Smooth muscle cell (in vitro differentiated cells): ENCODE data around the gene KCNJ2. TPM values are rescaled to one million over a fixed set of nuclear protein-coding genes. Genes with fewer than 3 reads are reported as not detected.

Experiments
- DNase-seq: peaks from one replicate; lab custom pipeline; 2025; ENCODE audit not compliant: unreplicated experiment; lab: John Stamatoyannopoulos, UW
- H2AFZ ChIP-seq: fragments of 200-600 bp; sonication (generic); 2 replicates; pipeline ENCODE4 v1.6.0; 2016; ENCODE audit warnings: antibody characterized with exemption, low read depth, mild to moderate bottlenecking
- H3F3A ChIP-seq: fragments of 200-600 bp; sonication (generic); 2 replicates; pipeline ENCODE4 v1.6.0; 2017; ENCODE audit warnings: antibody characterized with exemption, low read depth
- H3K27ac ChIP-seq: fragments of 200-600 bp; sonication (generic); 2 replicates; pipeline ENCODE4 v1.5.1; 2016; ENCODE audit warnings: low read depth, mild to moderate bottlenecking
- H3K27me3 ChIP-seq: fragments of 200-600 bp; sonication (generic); 2 replicates; pipeline ENCODE4 v1.6.1; 2016; ENCODE audit warnings: low read depth, mild to moderate bottlenecking
- H3K36me3 ChIP-seq: fragments of 200-600 bp; sonication (generic); 2 replicates; pipeline ENCODE4 v1.5.1; 2016; ENCODE audit warnings: low read depth
- H3K4me1 ChIP-seq: fragments of 200-600 bp; sonication (generic); 2 replicates; pipeline ENCODE4 v1.5.1; 2016; ENCODE audit warnings: low read depth
- H3K4me2 ChIP-seq: fragments of 200-600 bp; sonication (generic); 2 replicates; pipeline ENCODE4 v1.6.0; 2016; ENCODE audit warnings: mild to moderate bottlenecking
- H3K4me3 ChIP-seq: fragments of 200-600 bp; sonication (generic); 2 replicates; pipeline ENCODE4 v1.5.1; 2016; ENCODE audit warnings: mild to moderate bottlenecking
- H3K79me2 ChIP-seq: fragments of 200-600 bp; sonication (generic); 2 replicates; pipeline ENCODE4 v1.6.0; 2016; ENCODE audit warnings: low read depth, mild to moderate bottlenecking
- H3K9ac ChIP-seq: fragments of 200-600 bp; sonication (generic); 2 replicates; pipeline ENCODE4 v1.6.0; 2016; ENCODE audit warnings: low read depth
- H3K9me3 ChIP-seq: fragments of 200-600 bp; sonication (generic); replicated peaks from 2 replicates; pipeline ENCODE4 v1.5.1; 2016; ENCODE audit warnings: low read depth
- H4K20me1 ChIP-seq: fragments of 200-600 bp; sonication (generic); 2 replicates; pipeline ENCODE4 v1.6.0; 2016; ENCODE audit warnings: low read depth
- WGBS: methylation state at CpG from one replicate; pipeline ENCODE4 v1.1.7; 2016; ENCODE audit warnings: low lambda C conversion rate; 5-methylcytosine and 5-hydroxymethylcytosine counted together
- polyA plus RNA-seq: library from polyadenylated mRNA; unstranded; fragments of >200 nt; fragmentation: Nextera tagmentation; extraction: Ambion mirVana; gene quantifications from 2 replicates; pipeline ENCODE4 v1.2.1, GENCODE V29; 2016
- total RNA-seq: library from RNA; depleted of rRNA; stranded (reverse); fragments of >200 nt; gene quantifications from 2 replicates; pipeline ENCODE4 v1.2.3, GENCODE V29; 2014
- TF ChIP-seq, protein P1 (sequence below): fragments of 200-600 bp; sonication (generic); IDR thresholded peaks from 2 replicates; pipeline ENCODE4 v1.5.1; 2017; ENCODE audit warnings: borderline replicate concordance, mild to moderate bottlenecking, antibody characterized with exemption; ENCODE audit not compliant: insufficient read depth, poor library complexity, severe bottlenecking

KCNJ2 gene
- total and polyA plus RNA-seq, 2 experiments from 2014 or later: 0.06 to 1.8 TPM

DNA sequence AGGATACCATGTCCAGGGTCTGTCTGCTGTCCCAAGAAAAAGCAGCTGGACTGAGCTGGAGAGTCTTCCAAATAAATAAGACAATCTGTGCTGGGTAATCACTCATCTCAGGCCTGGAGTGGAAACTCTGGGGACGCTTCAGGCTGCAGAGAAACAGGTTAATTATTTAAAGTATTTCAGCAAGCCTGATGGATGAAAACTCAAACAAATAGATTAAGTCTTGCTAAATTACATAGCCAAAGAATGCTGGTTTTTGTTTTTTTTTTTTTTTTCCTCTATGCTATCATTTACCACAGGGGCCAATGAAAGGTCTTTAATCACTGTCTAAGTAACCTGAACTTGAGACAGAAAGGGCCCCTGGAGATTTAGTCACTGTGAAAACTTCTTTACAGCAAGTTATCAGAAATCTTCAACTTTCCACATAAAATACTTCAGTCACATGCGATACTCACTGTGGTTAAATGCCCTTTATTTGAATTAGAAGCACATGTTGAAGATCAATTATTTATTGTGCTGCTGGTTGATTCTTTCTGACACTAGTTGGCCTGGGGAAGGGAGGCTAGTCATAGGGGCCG, 31.0 kb upstream of the KCNJ2 start:
- H3K4me1 ChIP-seq: no peaks in the 10 kb centered on the region
- no peaks in the 10 kb centered on the region for H3K79me2 ChIP-seq
- no peaks in the 10 kb centered on the region for H3K27me3 ChIP-seq
- H3K4me2 ChIP-seq: peak overlapping the region; percentile 79
- no peak overlapping the region for H2AFZ ChIP-seq
- no peaks in the 10 kb centered on the region for H3K36me3 ChIP-seq
- H4K20me1 ChIP-seq: no peaks in the 10 kb centered on the region
- no peak overlapping the region for H3K9ac ChIP-seq
- TF ChIP-seq, protein P1, sequence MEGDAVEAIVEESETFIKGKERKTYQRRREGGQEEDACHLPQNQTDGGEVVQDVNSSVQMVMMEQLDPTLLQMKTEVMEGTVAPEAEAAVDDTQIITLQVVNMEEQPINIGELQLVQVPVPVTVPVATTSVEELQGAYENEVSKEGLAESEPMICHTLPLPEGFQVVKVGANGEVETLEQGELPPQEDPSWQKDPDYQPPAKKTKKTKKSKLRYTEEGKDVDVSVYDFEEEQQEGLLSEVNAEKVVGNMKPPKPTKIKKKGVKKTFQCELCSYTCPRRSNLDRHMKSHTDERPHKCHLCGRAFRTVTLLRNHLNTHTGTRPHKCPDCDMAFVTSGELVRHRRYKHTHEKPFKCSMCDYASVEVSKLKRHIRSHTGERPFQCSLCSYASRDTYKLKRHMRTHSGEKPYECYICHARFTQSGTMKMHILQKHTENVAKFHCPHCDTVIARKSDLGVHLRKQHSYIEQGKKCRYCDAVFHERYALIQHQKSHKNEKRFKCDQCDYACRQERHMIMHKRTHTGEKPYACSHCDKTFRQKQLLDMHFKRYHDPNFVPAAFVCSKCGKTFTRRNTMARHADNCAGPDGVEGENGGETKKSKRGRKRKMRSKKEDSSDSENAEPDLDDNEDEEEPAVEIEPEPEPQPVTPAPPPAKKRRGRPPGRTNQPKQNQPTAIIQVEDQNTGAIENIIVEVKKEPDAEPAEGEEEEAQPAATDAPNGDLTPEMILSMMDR: no peak
- WGBS: 60% methylated on average over 3 of the region's 3 CpGs
- peak overlapping the region; percentile 42 for H3K4me3 ChIP-seq
- H3K9me3 ChIP-seq: no peaks in the 10 kb centered on the region
- H3F3A ChIP-seq: no peaks in the 10 kb centered on the region
- no peak for DNase-seq
- peak overlapping the region; percentile 54 for H3K27ac ChIP-seq

DNA sequence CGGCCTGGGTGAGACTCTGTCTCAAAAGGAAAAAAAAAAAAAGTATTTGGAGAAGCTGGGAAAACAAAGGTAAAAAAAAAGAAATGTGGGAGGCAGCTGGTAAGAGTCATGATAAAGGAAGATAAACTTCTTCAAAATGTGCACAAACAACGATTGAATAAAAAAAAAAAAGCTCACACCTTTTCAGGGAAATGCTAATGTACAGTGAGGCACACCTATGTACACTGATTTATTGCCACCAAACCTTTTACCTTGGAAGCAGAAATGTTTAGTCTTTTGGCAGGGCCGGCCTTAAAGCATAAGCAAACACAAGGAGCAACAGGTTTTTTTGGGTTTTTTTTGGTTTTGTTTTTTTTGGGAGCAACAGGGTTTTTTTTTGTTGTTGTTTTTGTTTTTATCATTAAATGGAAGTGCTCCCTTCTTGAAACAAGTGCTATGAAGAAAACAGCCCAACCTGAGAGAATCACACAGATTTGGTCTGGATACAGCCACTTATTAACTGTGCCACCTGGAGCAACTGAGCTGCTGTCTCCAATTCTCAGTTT, 29.8 kb upstream of the KCNJ2 start:
- no peak for DNase-seq
- Histone ChIP-seq H4K20me1 (no peaks in the 10 kb centered on the region), H3K9me3 (no peaks in the 10 kb centered on the region), H2AFZ (no peak overlapping the region), H3K4me2 (no peak overlapping the region), H3K4me3 (no peak overlapping the region), H3F3A (no peaks in the 10 kb centered on the region), H3K27me3 (no peaks in the 10 kb centered on the region), H3K79me2 (no peaks in the 10 kb centered on the region), H3K36me3 (no peaks in the 10 kb centered on the region), H3K9ac (no peak overlapping the region), H3K27ac (no peak overlapping the region), H3K4me1 (no peaks in the 10 kb centered on the region)
- WGBS: 94% methylated on average over 3 of the region's 3 CpGs
- TF ChIP-seq, protein P1: no peak

DNA sequence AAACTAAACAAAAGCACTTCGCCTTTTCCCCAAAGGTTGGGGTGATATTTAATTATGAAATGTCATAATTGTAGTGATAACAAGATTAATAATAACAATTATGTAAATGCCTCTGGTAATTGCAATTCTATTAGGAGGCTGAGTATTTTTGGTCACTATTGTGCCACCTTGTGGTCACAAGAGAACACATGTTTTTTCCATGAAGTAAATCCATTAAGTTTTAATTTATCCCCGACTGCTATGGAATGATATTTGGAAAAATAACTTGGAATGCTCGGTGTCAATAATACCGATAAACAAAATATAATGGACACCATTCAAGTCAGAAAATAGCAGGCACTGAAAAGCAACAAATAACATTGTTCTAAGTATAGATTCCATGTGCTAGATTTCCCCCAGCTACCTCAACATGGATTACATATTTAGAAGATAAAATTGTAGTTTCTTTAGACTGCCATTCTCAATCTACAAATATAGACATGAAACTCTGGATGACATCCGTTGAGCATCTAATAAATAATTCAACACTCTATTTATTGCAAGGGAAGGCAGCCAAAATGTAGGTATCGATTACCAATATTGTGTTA, 25.0 kb upstream of the KCNJ2 start:
- no peak overlapping the region for H2AFZ ChIP-seq
- TF ChIP-seq, protein P1: peak; percentile 80

More for the DNA sequence above, 25.0 kb upstream of the KCNJ2 start:
- Histone ChIP-seq H3K4me1 (no peaks in the 10 kb centered on the region), H3K4me2 (no peak overlapping the region), H3K27me3 (peaks cover 8% of the 10 kb centered on the region), H3K27ac (no peak overlapping the region), H3K79me2 (no peaks in the 10 kb centered on the region), H3K9me3 (no peaks in the 10 kb centered on the region), H3K4me3 (no peak overlapping the region), H3K9ac (no peak overlapping the region), H3K36me3 (no peaks in the 10 kb centered on the region), H4K20me1 (no peaks in the 10 kb centered on the region), H3F3A (no peaks in the 10 kb centered on the region)
- no peak for DNase-seq
- WGBS: 36% methylated on average over 6 of the region's 6 CpGs
